K562 (cell line): Measurements from ENCODE around the gene FAM53B. TPM values are rescaled to one million over a fixed set of nuclear protein-coding genes. Genes with fewer than 3 reads are reported as not detected.

Experiments
- ATAC-seq: fragments of 200-7000 bp; cut with Tn5 transposase; 3 replicates; pipeline ENCODE4 v1.9.1; 2020; ENCODE audit warnings: moderate library complexity
- BruUV-seq: library from RNA; stranded (reverse); fragments of 400-500 nt; replicated peaks from 2 replicates; lab custom pipeline; 2021; lab: Mats Ljungman, UMichigan
- CTCF ChIA-PET: fragments of 300-600 bp; formaldehyde crosslinking; extraction: SDS; loops from one replicate; lab custom pipeline; 2021; ENCODE audit warnings: low intra/inter-chr PET ratio; lab: Yijun Ruan, JAX
- POLR2A ChIA-PET: fragments of 300-600, 350-650 bp; sonication (Branson Sonifier 250); formaldehyde crosslinking; extraction: SDS; loops from one replicate; lab custom pipeline; 2021; ENCODE audit warnings: antibody characterized with exemption, inconsistent platforms; lab: Yijun Ruan, JAX
- DNase-seq, 4 experiments: peaks; one replicate each; pipeline versions ENCODE4 v3.0.0 to v3.0.0-alpha.2; 2011 to 2018; ENCODE audit warnings: low spot score in 3 of 4, mixed read lengths in 3 of 4; ENCODE audit errors: extremely low read depth in 1 of 4
- FAIRE-seq: peaks from 2 replicates; lab custom pipeline; 2011; peaks lifted over from hg19 to GRCh38; lab: Jason Lieb, UNC
- H2AFZ ChIP-seq: 2 replicates; pipeline ENCODE4 v1.6.0; 2011; ENCODE audit warnings: low read depth, low read length, control low read depth, inconsistent platforms
- H3K27ac ChIP-seq: fragments of 200-600 bp; 3 replicates; pipeline ENCODE4 v1.8.0; 2011; ENCODE audit warnings: low read depth, mild to moderate bottlenecking, control low read depth, inconsistent platforms, low read length, moderate library complexity, mixed read lengths; ENCODE audit errors: extremely low read depth
- H3K27me3 ChIP-seq, 2 experiments: fragments of 300-600 bp in 1 of 2; 2 replicates in 1 of 2; 3 replicates in 1 of 2; pipeline versions ENCODE4 v1.6.0 to v1.8.0; 2011; ENCODE audit warnings: inconsistent platforms in 2 of 2, low read length in 2 of 2, mild to moderate bottlenecking in 1 of 2, mixed read lengths in 1 of 2, moderate library complexity in 1 of 2; ENCODE audit not compliant: control insufficient read depth in 2 of 2, insufficient read depth in 2 of 2
- H3K36me3 ChIP-seq: fragments of 300-600 bp; 3 replicates; pipeline ENCODE4 v1.8.0; 2011; ENCODE audit warnings: mild to moderate bottlenecking, low read length, inconsistent platforms; ENCODE audit not compliant: control insufficient read depth, insufficient read depth
- H3K4me1 ChIP-seq, 2 experiments: fragments of 200-600 bp in 1 of 2; replicated peaks in 1 of 2; 2 replicates in 1 of 2; 3 replicates in 1 of 2; pipeline versions ENCODE4 v1.5.1 to v1.8.0; 2011; ENCODE audit warnings: inconsistent platforms in 2 of 2, low read length in 2 of 2, mild to moderate bottlenecking in 1 of 2, mixed read lengths in 1 of 2, moderate library complexity in 1 of 2; ENCODE audit not compliant: control insufficient read depth in 2 of 2, insufficient read depth in 2 of 2
- H3K4me2 ChIP-seq: 2 replicates; pipeline ENCODE4 v1.6.1; 2011; ENCODE audit warnings: low read length, control low read depth, inconsistent platforms, mixed read lengths; ENCODE audit not compliant: insufficient read depth
- H3K4me3 ChIP-seq: fragments of 200-600 bp; sonication (generic), shearing (Covaris generic); 2 replicates; pipeline ENCODE4 v1.5.1; 2016; ENCODE audit warnings: control low read depth, inconsistent platforms
- H3K79me2 ChIP-seq: fragments of 200-600 bp; 3 replicates; pipeline ENCODE4 v1.8.0; 2011; ENCODE audit warnings: low read length, inconsistent platforms; ENCODE audit not compliant: control insufficient read depth, insufficient read depth
- H3K9ac ChIP-seq, 2 experiments: 2 replicates each; pipeline versions ENCODE4 v1.6.0 to v1.6.1; 2011; ENCODE audit warnings: low read depth in 2 of 2, low read length in 2 of 2, control low read depth in 1 of 2, inconsistent platforms in 1 of 2, mild to moderate bottlenecking in 1 of 2, mixed read lengths in 1 of 2; ENCODE audit not compliant: insufficient read depth in 1 of 2
- H3K9me1 ChIP-seq: one replicate; pipeline ENCODE4 v1.6.0; 2011; ENCODE audit warnings: inconsistent platforms, mild to moderate bottlenecking, low read length, moderate library complexity; ENCODE audit not compliant: control insufficient read depth, insufficient read depth
- H3K9me3 ChIP-seq: replicated peaks from 2 replicates; pipeline ENCODE4 v1.5.1; 2011; ENCODE audit warnings: low read depth, low read length, inconsistent platforms; ENCODE audit not compliant: control insufficient read depth, insufficient read depth
- H4K20me1 ChIP-seq: replicated peaks from 2 replicates; pipeline ENCODE4 v1.6.1; 2011; ENCODE audit warnings: low read length, inconsistent platforms, mixed read lengths; ENCODE audit not compliant: control insufficient read depth, insufficient read depth
- ATF6 ChIP-seq: sonication (generic); formaldehyde crosslinking; IDR thresholded peaks from 2 replicates; pipeline ENCODE4 v1.4.0; 2020; ENCODE audit warnings: mild to moderate bottlenecking, missing genetic modification reagents
- C11orf30 ChIP-seq: fragments of 450-650 bp; IDR thresholded peaks from 2 replicates; pipeline ENCODE4 v1.6.1; 2016; ENCODE audit warnings: low read depth, mild to moderate bottlenecking
- CHCHD3 ChIP-seq: fragments of 250-450 bp; sonication (Bioruptor Pico); IDR thresholded peaks from 2 replicates; pipeline ENCODE4 v2.1.2; 2022; ENCODE audit warnings: mild to moderate bottlenecking
- FOXA3 ChIP-seq, 2 experiments: fragments of 450-650 bp in 1 of 2; sonication (generic) in 1 of 2; formaldehyde crosslinking; IDR thresholded peaks in 1 of 2; conservative IDR thresholded peaks in 1 of 2; 2 replicates each; pipeline versions ENCODE4 v1.4.0 to v1.8.0; 2020 to 2022; ENCODE audit warnings: mild to moderate bottlenecking in 2 of 2, missing genetic modification reagents in 1 of 2
- GTF2B ChIP-seq: IDR thresholded peaks from 2 replicates; pipeline ENCODE4 v1.6.1; 2011; ENCODE audit not compliant: insufficient read length; ENCODE audit errors: extremely low read depth
- KDM5B ChIP-seq: fragments of 200-600 bp; sonication (generic); IDR thresholded peaks from 2 replicates; pipeline ENCODE4 v1.6.1; 2012; ENCODE audit warnings: low read depth, mild to moderate bottlenecking, moderate library complexity, low read length, control low read depth, inconsistent platforms; ENCODE audit not compliant: insufficient replicate concordance
- MBD2 ChIP-seq: sonication (generic); IDR thresholded peaks from 2 replicates; pipeline ENCODE4 v1.6.1; 2016; ENCODE audit warnings: low read depth, borderline replicate concordance
- MCM5 ChIP-seq: fragments of 450-650 bp; IDR thresholded peaks from 2 replicates; pipeline ENCODE4 v1.6.1; 2016; ENCODE audit warnings: low read depth
- MYC ChIP-seq, 2 experiments: fragments of 250-450 bp in 1 of 2; sonication (Bioruptor Pico) in 1 of 2; IDR thresholded peaks; 2 replicates each; pipeline versions ENCODE4 v1.5.1 to v1.6.1; 2012 to 2021; ENCODE audit warnings: low read depth in 2 of 2, borderline replicate concordance in 1 of 2, improper control_type of control experiment in 1 of 2, low read length in 1 of 2, mild to moderate bottlenecking in 1 of 2, moderate library complexity in 1 of 2
- PTTG1 ChIP-seq: fragments of 450-650 bp; IDR thresholded peaks from 2 replicates; pipeline ENCODE4 v1.6.1; 2016; ENCODE audit warnings: low read depth, mild to moderate bottlenecking, missing genetic modification characterization, missing compliant biosample characterization
- RBFOX2 ChIP-seq: fragments of 200-400 bp; formaldehyde crosslinking; IDR thresholded peaks from 2 replicates; pipeline ENCODE4 v1.6.1; 2017; ENCODE audit warnings: low read depth, mild to moderate bottlenecking, low read length, moderate library complexity
- SAFB2 ChIP-seq: fragments of 200-400 bp; formaldehyde crosslinking; IDR thresholded peaks from 2 replicates; pipeline ENCODE4 v1.6.1; 2018; ENCODE audit warnings: borderline replicate concordance, low read length, low read depth, moderate library complexity; ENCODE audit not compliant: severe bottlenecking
- SMAD4 ChIP-seq: fragments of 250-450 bp; sonication (Bioruptor Pico); conservative IDR thresholded peaks from 2 replicates; pipeline ENCODE4 v1.8.0; 2021; ENCODE audit warnings: inconsistent platforms, mild to moderate bottlenecking, moderate library complexity
- SPI1 ChIP-seq: IDR thresholded peaks from 2 replicates; pipeline ENCODE4 v1.6.1; 2011; ENCODE audit warnings: low read depth, low read length, control low read depth, borderline replicate concordance
- THRAP3 ChIP-seq: fragments of 450-650 bp; IDR thresholded peaks from 2 replicates; pipeline ENCODE4 v1.6.1; 2016; ENCODE audit warnings: mild to moderate bottlenecking, inconsistent platforms, borderline replicate concordance
- WHSC1 ChIP-seq: IDR thresholded peaks from one replicate; pipeline ENCODE4 v1.6.1; 2012; ENCODE audit warnings: low read length, control low read depth, inconsistent platforms
- ZBTB8A ChIP-seq: fragments of 450-650 bp; IDR thresholded peaks from 2 replicates; pipeline ENCODE4 v1.6.1; 2018; ENCODE audit warnings: mild to moderate bottlenecking, moderate library complexity; ENCODE audit not compliant: partially characterized antibody
- ZNF143 ChIP-seq: sonication (generic); formaldehyde crosslinking; IDR thresholded peaks from 2 replicates; pipeline ENCODE4 v1.9.0; 2022; ENCODE audit warnings: mild to moderate bottlenecking, missing genetic modification reagents
- ZNF165 ChIP-seq: fragments of 250-450 bp; sonication (Bioruptor Pico); IDR thresholded peaks from 2 replicates; pipeline ENCODE4 v1.4.0; 2020; ENCODE audit warnings: borderline replicate concordance
- WGBS: fragments of 100-300 bp; shearing (Covaris generic); methylation state at CpG from one replicate; pipeline ENCODE4 v1.1.6; 2016; ENCODE audit warnings: low coverage, mixed read lengths; ENCODE audit not compliant: insufficient coverage; ENCODE audit errors: missing lambda C conversion rate; 5-methylcytosine and 5-hydroxymethylcytosine counted together
- in situ Hi-C: fragments of 300-500 bp; cut with MboI; formaldehyde crosslinking; loops from 4 replicates; pipeline ENCODE4 v1.15.0; 2018; ENCODE audit warnings: inconsistent platforms, mixed read lengths
- intact Hi-C: fragments of 100-400 bp; cut with micrococcal nuclease; formaldehyde crosslinking; loops from 2 replicates; pipeline ENCODE4 v1.14.2; 2022
- polyA plus RNA-seq, 8 experiments: library from polyadenylated mRNA; depleted of rRNA in 4 of 8; stranded (reverse) in 5 of 8; unstranded in 3 of 8; fragments of >200 nt; fragmentation: Nextera tagmentation in 2 of 8; fragmentation: Illumina TruSeq in 1 of 8; extraction: Ambion mirVana in 2 of 8; extraction: Trizol in 1 of 8; gene quantifications; 2 replicates each; pipeline versions ENCODE4 v1.2.1 to v1.2.3, GENCODE V29; 2011 to 2014; ENCODE audit warnings: inconsistent platforms in 1 of 8, missing spikeins in 1 of 8
- total RNA-seq, 7 experiments: library from RNA; depleted of rRNA in 6 of 7; stranded (reverse); fragments of >200 nt in 6 of 7; fragmentation: Illumina TruSeq in 2 of 7; extraction: Trizol in 2 of 7; gene quantifications; 2 replicates each; pipeline versions ENCODE4 v1.2.1 to v1.2.3, GENCODE V29; 2011 to 2021; ENCODE audit warnings: low replicate concordance in 1 of 7

Gene FAM53B
- total and polyA plus RNA-seq, 9 of the 15 experiments (the other 6 are each of a cell fraction or from before 2014, with no cell fraction given), result 0.03 to 16.5 (median 5.0) TPM

- CTCF ChIA-PET, result no interaction called here
- Histone ChIP-seq H3K27me3 (no peaks in the 10 kb centered on the region), H2AFZ (no peak overlapping the region), H3K9me1 (no peaks in the 10 kb centered on the region), H3K4me2 (peak overlapping the region; percentile 75), H3K27ac (peak overlapping the region; percentile 83), H3K9ac (peak overlapping the region; percentile 19 to 52; a peak in 2 of 4 replicates), H3K4me3 (no peak overlapping the region; the same call in 1 of the 2 replicates), H3K36me3 (peaks cover 24% of the 10 kb centered on the region; the same call in 2 of the 3 replicates), H4K20me1 (peaks cover 9% of the 10 kb centered on the region; the same call in 1 of the 2 replicates), H3K9me3 (no peaks in the 10 kb centered on the region), H3K79me2 (peaks cover 46% of the 10 kb centered on the region), H3K4me1 (peaks cover 26 to 40% of the 10 kb centered on the region in 2 experiments)
- POLR2A ChIA-PET, result interaction anchor here (0.6 to 3.1 kb wide), 22 partner anchors 8 to 140 kb away, joined by 3 to 14 read pairs (median 4); no protein-coding TSS in a partner anchor
- peak; percentile 88 for ATAC-seq
- 3% methylated on average over 11 of the region's 12 CpGs for WGBS
- in situ Hi-C loops, result no loop called here
- no TSS peak for BruUV-seq
- DNase-seq, result peak; percentile 64 to 85 (median 75)
- intact Hi-C loops, result loop anchor here (1.0 to 2.0 kb wide), 4 partner anchors 23 to 129 kb away; no protein-coding TSS in a partner anchor
- FAIRE-seq, result peak; percentile 93
- TF ChIP-seq SPI1 (peak; percentile 77), MCM5 (no peak), ZNF165 (CRISPR knock-in tag) (no peak), SMAD4 (CRISPR knock-in tag) (peak; percentile 99), C11orf30 (no peak), ZBTB8A (no peak), WHSC1 (no peak), SAFB2 (no peak), ZNF143 (CRISPR knock-in tag) (no peak), MBD2 (peak; percentile 50; the same call in 1 of the 2 replicates), MYC (IDR thresholded peaks at IDR 0.05; ENCODE audit: low read depth, low read length) (peak; percentile 60), MYC (CRISPR knock-in tag; IDR thresholded peaks at IDR 0.05; ENCODE audit: borderline replicate concordance, low read depth) (no peak), GTF2B (no peak), CHCHD3 (CRISPR knock-in tag) (no peak), PTTG1 (tag) (no peak), RBFOX2 (no peak), THRAP3 (no peak), FOXA3 (CRISPR knock-in tag; conservative IDR thresholded peaks at IDR 0.05 in 1 of 2, IDR thresholded peaks at IDR 0.05 in 1 of 2) (no peak), KDM5B (no peak), ATF6 (CRISPR knock-in tag) (no peak)
Observed at GRCh38 chr10:124717911-124718741, 26.1 kb downstream of the FAM53B start.
